CD4-positive, alpha-beta T cell (primary cell): ENCODE results near the gene HK1. TPM values are rescaled to one million over a fixed set of nuclear protein-coding genes. Genes with fewer than 3 reads are reported as not detected.

Experiments used
- ATAC-seq: fragments of 200-7000 bp; cut with Tn5 transposase; one replicate; pipeline ENCODE4 v1.10.0; 2022; ENCODE audit warnings: mild to moderate bottlenecking; ENCODE audit not compliant: poor library complexity
- CTCF ChIA-PET: fragments of 350-600 bp; sonication (Branson Sonifier 250); formaldehyde crosslinking; loops from one replicate; lab custom pipeline; 2021; ENCODE audit warnings: antibody characterized with exemption, inconsistent platforms; lab: Charles Lee
- POLR2A ChIA-PET: fragments of 350-600 bp; sonication (Branson Sonifier 250); formaldehyde crosslinking; loops from one replicate; lab custom pipeline; 2021; ENCODE audit warnings: antibody characterized with exemption, inconsistent platforms; lab: Charles Lee
- DNase-seq, 14 experiments: peaks; one replicate each; pipeline ENCODE4 v3.0.0-alpha.2; 2013 to 2020; ENCODE audit warnings: mixed read lengths in 2 of 14
- H3K27ac ChIP-seq, 2 donors: one replicate each; pipeline versions ENCODE4 v1.5.1 to v1.7.0; 2013; ENCODE audit warnings: low read length in 2 of 2, low read depth in 1 of 2, mild to moderate bottlenecking in 1 of 2
- H3K27me3 ChIP-seq, 2 experiments: 1 replicate in 1 of 2; 2 replicates in 1 of 2; pipeline versions ENCODE4 v1.6.1 to v1.7.0; 2013; ENCODE audit warnings: low read length in 2 of 2, control low read depth in 1 of 2, mild to moderate bottlenecking in 1 of 2, moderate library complexity in 1 of 2; ENCODE audit not compliant: insufficient read depth in 2 of 2, control insufficient read depth in 1 of 2
- H3K36me3 ChIP-seq: one replicate; pipeline ENCODE4 v1.6.1; 2013; ENCODE audit warnings: low read length, control low read depth; ENCODE audit not compliant: insufficient read depth
- H3K4me1 ChIP-seq: one replicate; pipeline ENCODE4 v1.6.1; 2013; ENCODE audit warnings: low read length, control low read depth; ENCODE audit not compliant: insufficient read depth
- H3K4me3 ChIP-seq: one replicate; pipeline ENCODE4 v1.5.1; 2013; ENCODE audit warnings: mild to moderate bottlenecking, low read length, moderate library complexity
- H3K9me3 ChIP-seq, 2 experiments: 1 replicate in 1 of 2; 2 replicates in 1 of 2; pipeline versions ENCODE4 v1.6.1 to v1.7.0; 2013; ENCODE audit warnings: low read length in 2 of 2, mild to moderate bottlenecking in 2 of 2, control low read depth in 1 of 2, moderate library complexity in 1 of 2; ENCODE audit not compliant: control insufficient read depth in 1 of 2, insufficient read depth in 1 of 2
- H3K27ac Mint-ChIP-seq: one replicate; pipeline ENCODE4 v1.8.0; 2020; ENCODE audit warnings: mixed read lengths
- H3K27me3 Mint-ChIP-seq: one replicate; pipeline ENCODE4 v1.8.0; 2021; ENCODE audit warnings: mixed read lengths
- H3K36me3 Mint-ChIP-seq: one replicate; pipeline ENCODE4 v1.8.0; 2021; ENCODE audit warnings: low read depth, mixed read lengths
- H3K4me1 Mint-ChIP-seq: one replicate; pipeline ENCODE4 v1.8.0; 2021; ENCODE audit warnings: low read depth, mixed read lengths
- H3K4me3 Mint-ChIP-seq: one replicate; pipeline ENCODE4 v1.8.0; 2020; ENCODE audit warnings: mild to moderate bottlenecking, mixed read lengths
- H3K9me3 Mint-ChIP-seq: one replicate; pipeline ENCODE4 v1.8.0; 2020; ENCODE audit warnings: mixed read lengths
- CTCF ChIP-seq: fragments of 200-600 bp; IDR thresholded peaks from one replicate; pipeline ENCODE4 v1.8.0; 2022; ENCODE audit warnings: antibody characterized with exemption, mild to moderate bottlenecking
- intact Hi-C, 2 experiments: fragments of 100-400 bp; cut with DNase I in 1 of 2; cut with micrococcal nuclease in 1 of 2; formaldehyde crosslinking; loops; one replicate each; pipeline versions ENCODE4 v1.15.1 to v1.9.0; 2023 to 2025; cut with DNase I, micrococcal nuclease
- total RNA-seq, 174 experiments: library from RNA in 2 of 174; stranded (reverse) in 2 of 174; gene quantifications; one replicate each; pipeline ENCODE4 v1.2.3 and lab custom pipeline; 2021 to 2026

Gene HK1
- total RNA-seq, 2 experiments from 2014 or later: 45.6 to 48.1 TPM

- H3K36me3 ChIP-seq: no peaks in the 10 kb centered on the region
- Mint-ChIP-seq H3K9me3 (no peaks in the 10 kb centered on the region), H3K4me3 (no peak overlapping the region), H3K36me3 (no peaks in the 10 kb centered on the region), H3K27ac (no peak overlapping the region), H3K27me3 (no peaks in the 10 kb centered on the region), H3K4me1 (peaks cover 11% of the 10 kb centered on the region)
- no peaks in the 10 kb centered on the region for H3K27me3 ChIP-seq
- intact Hi-C loops: no loop called here
- ATAC-seq (no peak), DNase-seq (no peak)
- ChIA-PET CTCF (interaction anchor here (1.0 kb wide), 1 partner anchor 32 kb away, joined by 3 read pairs; no protein-coding TSS in a partner anchor), POLR2A (interaction anchor here (0.6 kb wide), 1 partner anchor 36 kb away, joined by 3 read pairs; no protein-coding TSS in a partner anchor)
- no peak for TF ChIP-seq CTCF
- H3K4me1 ChIP-seq: peaks cover 22% of the 10 kb centered on the region
- H3K9me3 ChIP-seq: peaks cover 0 to 4% of the 10 kb centered on the region in 2 experiments
- H3K4me3 ChIP-seq: no peak overlapping the region
- H3K27ac ChIP-seq: no peak overlapping the region
Measured at GRCh38 chr10:69418052-69418752, 139.9 kb downstream of the HK1 start.

- intact Hi-C loops: no loop called here
Measured at GRCh38 chr10:69419096-69419743, 140.9 kb downstream of the HK1 start.

GRCh38 chr10:69419744-69420126, 141.4 kb downstream of the HK1 start:
- ChIA-PET POLR2A (no interaction called here), CTCF (no interaction called here)
- no peak overlapping the region for H3K4me3 Mint-ChIP-seq
- H3K27ac Mint-ChIP-seq: no peak overlapping the region
- H3K9me3 Mint-ChIP-seq: no peaks in the 10 kb centered on the region
- Histone ChIP-seq H3K36me3 (no peaks in the 10 kb centered on the region), H3K4me3 (no peak overlapping the region), H3K27me3 (no peaks in the 10 kb centered on the region), H3K27ac (no peak overlapping the region), H3K9me3 (peaks cover 0 to 4% of the 10 kb centered on the region in 2 experiments), H3K4me1 (peaks cover 34% of the 10 kb centered on the region)
- peaks cover 24% of the 10 kb centered on the region for H3K4me1 Mint-ChIP-seq
- intact Hi-C loops: loop anchor here in 1 of 2 experiments (10.0 kb wide), 1 partner anchor 1655 kb away; no protein-coding TSS in a partner anchor
- DNase-seq (no peak), ATAC-seq (no peak)
- no peak for TF ChIP-seq CTCF
- H3K27me3 Mint-ChIP-seq: no peaks in the 10 kb centered on the region
- no peaks in the 10 kb centered on the region for H3K36me3 Mint-ChIP-seq

More at GRCh38 chr10:69419096-69419743, 140.9 kb downstream of the HK1 start:
- H3K27ac ChIP-seq: no peak overlapping the region
- Mint-ChIP-seq H3K36me3 (no peaks in the 10 kb centered on the region), H3K27me3 (no peaks in the 10 kb centered on the region), H3K4me1 (peaks cover 19% of the 10 kb centered on the region), H3K27ac (no peak overlapping the region), H3K4me3 (no peak overlapping the region), H3K9me3 (no peaks in the 10 kb centered on the region)
- ChIA-PET POLR2A (interaction anchor here (0.6 kb wide), 1 partner anchor 1657 kb away, joined by 3 read pairs; no protein-coding TSS in a partner anchor), CTCF (no interaction called here)
- H3K4me3 ChIP-seq: no peak overlapping the region
- TF ChIP-seq CTCF: no peak
- peaks cover 0 to 4% of the 10 kb centered on the region in 2 experiments for H3K9me3 ChIP-seq
- H3K27me3 ChIP-seq: no peaks in the 10 kb centered on the region
- H3K4me1 ChIP-seq: peaks cover 29% of the 10 kb centered on the region
- ATAC-seq (no peak), DNase-seq (no peak)
- no peaks in the 10 kb centered on the region for H3K36me3 ChIP-seq
